Stomach (tissue), 4 donors: Measurements from ENCODE around the gene BCL2L1.

Experiments
- CTCF ChIP-seq, 7 experiments: fragments of 450-650 bp in 4 of 7; fragments of 200-600 bp in 3 of 7; sonication (generic) in 3 of 7; IDR thresholded peaks; one replicate each; pipeline ENCODE4 v1.5.1; 2016 to 2019; ENCODE audit warnings: antibody characterized with exemption in 7 of 7, control low read depth in 2 of 7, mild to moderate bottlenecking in 1 of 7
- POLR2A ChIP-seq, 4 donors: fragments of 450-650 bp; IDR thresholded peaks; one replicate each; pipeline ENCODE4 v1.6.1; 2016; ENCODE audit warnings: antibody characterized with exemption in 4 of 4, control low read depth in 2 of 4, mild to moderate bottlenecking in 1 of 4, moderate library complexity in 1 of 4

GRCh38 chr20:31667315-31668285, 55.1 kb downstream of the BCL2L1 start:
- no peak for TF ChIP-seq CTCF (IDR thresholded peaks at IDR 0.05)
- no peak for TF ChIP-seq POLR2A (IDR thresholded peaks at IDR 0.05)
